ENCODE measurements around the gene C16orf78. TPM values are rescaled to one million over a fixed set of nuclear protein-coding genes. Genes with fewer than 3 reads are reported as not detected.
"Not testable (repeated sequence)": the region's sequence is repeated elsewhere in the genome, so short reads cannot be mapped to it uniquely, and the experiment has no call there.

Gene C16orf78
- total RNA-seq, 2 experiments from 2014 or later, result not detected

DNA sequence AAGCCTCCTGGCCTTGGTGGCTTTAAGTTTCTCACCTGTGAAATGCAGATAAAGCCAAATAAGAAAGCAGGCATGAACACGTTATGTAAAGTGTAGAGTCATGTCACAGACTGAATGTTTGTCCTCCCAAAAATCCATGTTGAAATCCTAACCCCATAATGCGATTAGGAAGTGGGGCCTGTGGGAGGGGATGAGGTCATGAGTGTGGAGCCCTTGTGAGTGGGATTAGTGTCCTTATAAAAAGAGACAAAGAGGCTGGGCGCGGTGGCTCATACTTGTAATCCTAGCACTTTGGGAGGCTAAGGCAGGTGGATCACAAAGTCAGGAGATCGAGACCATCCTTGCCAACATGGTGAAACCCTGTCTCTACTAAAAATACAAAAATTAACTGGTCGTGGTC, 19.5 kb upstream of the C16orf78 start:
- TF ChIP-seq, protein P1, sequence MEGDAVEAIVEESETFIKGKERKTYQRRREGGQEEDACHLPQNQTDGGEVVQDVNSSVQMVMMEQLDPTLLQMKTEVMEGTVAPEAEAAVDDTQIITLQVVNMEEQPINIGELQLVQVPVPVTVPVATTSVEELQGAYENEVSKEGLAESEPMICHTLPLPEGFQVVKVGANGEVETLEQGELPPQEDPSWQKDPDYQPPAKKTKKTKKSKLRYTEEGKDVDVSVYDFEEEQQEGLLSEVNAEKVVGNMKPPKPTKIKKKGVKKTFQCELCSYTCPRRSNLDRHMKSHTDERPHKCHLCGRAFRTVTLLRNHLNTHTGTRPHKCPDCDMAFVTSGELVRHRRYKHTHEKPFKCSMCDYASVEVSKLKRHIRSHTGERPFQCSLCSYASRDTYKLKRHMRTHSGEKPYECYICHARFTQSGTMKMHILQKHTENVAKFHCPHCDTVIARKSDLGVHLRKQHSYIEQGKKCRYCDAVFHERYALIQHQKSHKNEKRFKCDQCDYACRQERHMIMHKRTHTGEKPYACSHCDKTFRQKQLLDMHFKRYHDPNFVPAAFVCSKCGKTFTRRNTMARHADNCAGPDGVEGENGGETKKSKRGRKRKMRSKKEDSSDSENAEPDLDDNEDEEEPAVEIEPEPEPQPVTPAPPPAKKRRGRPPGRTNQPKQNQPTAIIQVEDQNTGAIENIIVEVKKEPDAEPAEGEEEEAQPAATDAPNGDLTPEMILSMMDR (IDR thresholded peaks at IDR 0.05), result no peak
- DNase-seq (no peak), ATAC-seq (no peak)
- ChIA-PET CTCF (no interaction called here), POLR2A (no interaction called here)
- no peaks in the 10 kb centered on the region for H3K36me3 Mint-ChIP-seq (ENCODE audit: low read depth)
- no peaks in the 10 kb centered on the region for H3K9me3 Mint-ChIP-seq
- H3K4me1 Mint-ChIP-seq (ENCODE audit: low read depth), result no peaks in the 10 kb centered on the region
- peaks cover 15% of the 10 kb centered on the region for H3K27me3 Mint-ChIP-seq
- no peak overlapping the region for H3K4me3 Mint-ChIP-seq
- intact Hi-C loops (cut with micrococcal nuclease), result no loop called here
- no peak overlapping the region for H3K27ac Mint-ChIP-seq

DNA sequence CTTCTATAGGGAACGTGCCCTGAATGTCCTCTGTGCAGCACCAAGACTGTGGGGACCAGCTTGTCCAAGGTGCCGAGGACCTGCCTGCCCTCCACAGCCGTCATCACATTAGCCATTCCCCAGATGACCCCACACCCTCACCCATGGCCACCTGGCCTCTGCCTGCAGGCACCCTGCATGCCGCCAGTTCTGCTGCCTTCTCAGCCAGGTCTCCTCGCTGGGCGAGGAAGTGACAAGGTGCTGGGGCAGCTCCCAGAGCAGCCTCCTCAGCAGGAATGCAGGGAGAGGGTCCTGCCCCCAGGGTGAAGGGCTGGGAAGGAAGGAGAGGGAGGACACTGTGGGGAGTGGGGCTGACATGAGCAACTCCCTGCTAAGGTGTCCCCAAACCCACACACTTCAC, 18.6 kb upstream of the C16orf78 start:
- intact Hi-C loops (cut with micrococcal nuclease), result no loop called here
- H3K27me3 Mint-ChIP-seq, result peaks cover 15% of the 10 kb centered on the region
- no peak overlapping the region for H3K4me3 Mint-ChIP-seq
- DNase-seq (no peak), ATAC-seq (no peak)
- no peaks in the 10 kb centered on the region for H3K36me3 Mint-ChIP-seq (ENCODE audit: low read depth)
- TF ChIP-seq, protein P1 (IDR thresholded peaks at IDR 0.05), result no peak
- ChIA-PET POLR2A (no interaction called here), CTCF (no interaction called here)
- no peak overlapping the region for H3K27ac Mint-ChIP-seq
- no peaks in the 10 kb centered on the region for H3K9me3 Mint-ChIP-seq
- no peaks in the 10 kb centered on the region for H3K4me1 Mint-ChIP-seq (ENCODE audit: low read depth)

DNA sequence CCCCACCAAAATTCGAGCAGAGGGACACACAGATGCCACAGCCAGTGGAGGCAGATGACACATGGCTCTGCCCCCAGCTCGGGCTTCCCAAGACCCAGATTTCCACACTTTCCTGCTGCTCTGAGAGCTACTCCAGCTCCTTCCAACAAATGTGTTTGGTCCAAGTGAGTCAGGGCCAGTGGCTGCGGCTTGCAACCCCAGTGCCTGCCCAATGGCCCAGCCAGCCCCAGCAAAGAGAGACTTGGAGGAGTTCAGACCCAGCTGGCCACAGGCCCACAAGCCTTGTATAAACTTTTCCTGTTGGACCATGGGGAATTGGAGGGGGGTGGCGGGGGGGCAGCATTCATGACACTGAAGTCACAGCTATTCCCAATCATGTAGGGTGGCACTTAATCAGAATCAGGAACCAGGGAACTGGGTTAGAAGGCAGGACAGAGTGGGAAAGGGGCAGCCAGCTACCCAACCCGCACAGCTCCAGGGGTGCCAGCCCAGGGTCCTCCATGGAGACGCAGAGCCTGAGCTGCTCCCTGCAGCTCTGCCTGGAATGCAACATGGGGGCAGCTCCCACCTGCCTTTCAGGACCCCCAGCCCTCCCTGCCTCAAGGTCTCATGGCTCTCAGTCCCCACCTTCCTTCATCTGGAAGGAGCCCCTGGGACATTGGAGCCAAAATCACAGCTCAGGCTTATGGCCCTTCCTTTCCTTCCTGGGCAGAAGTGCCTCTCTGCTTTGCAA, 17.5 kb upstream of the C16orf78 start:
- intact Hi-C loops (cut with micrococcal nuclease), result no loop called here
- no peaks in the 10 kb centered on the region for H3K9me3 Mint-ChIP-seq
- no peaks in the 10 kb centered on the region for H3K4me1 Mint-ChIP-seq (ENCODE audit: low read depth)
- ATAC-seq (no peak), DNase-seq (no peak)
- TF ChIP-seq, protein P1 (IDR thresholded peaks at IDR 0.05), result no peak
- no peak overlapping the region for H3K27ac Mint-ChIP-seq
- CTCF ChIA-PET, result no interaction called here
- peaks cover 6% of the 10 kb centered on the region for H3K27me3 Mint-ChIP-seq
- POLR2A ChIA-PET, result interaction anchor here (0.6 kb wide), 1 partner anchor 50 kb away, joined by 3 read pairs; no protein-coding TSS in a partner anchor
- no peak overlapping the region for H3K4me3 Mint-ChIP-seq
- no peaks in the 10 kb centered on the region for H3K36me3 Mint-ChIP-seq (ENCODE audit: low read depth)

DNA sequence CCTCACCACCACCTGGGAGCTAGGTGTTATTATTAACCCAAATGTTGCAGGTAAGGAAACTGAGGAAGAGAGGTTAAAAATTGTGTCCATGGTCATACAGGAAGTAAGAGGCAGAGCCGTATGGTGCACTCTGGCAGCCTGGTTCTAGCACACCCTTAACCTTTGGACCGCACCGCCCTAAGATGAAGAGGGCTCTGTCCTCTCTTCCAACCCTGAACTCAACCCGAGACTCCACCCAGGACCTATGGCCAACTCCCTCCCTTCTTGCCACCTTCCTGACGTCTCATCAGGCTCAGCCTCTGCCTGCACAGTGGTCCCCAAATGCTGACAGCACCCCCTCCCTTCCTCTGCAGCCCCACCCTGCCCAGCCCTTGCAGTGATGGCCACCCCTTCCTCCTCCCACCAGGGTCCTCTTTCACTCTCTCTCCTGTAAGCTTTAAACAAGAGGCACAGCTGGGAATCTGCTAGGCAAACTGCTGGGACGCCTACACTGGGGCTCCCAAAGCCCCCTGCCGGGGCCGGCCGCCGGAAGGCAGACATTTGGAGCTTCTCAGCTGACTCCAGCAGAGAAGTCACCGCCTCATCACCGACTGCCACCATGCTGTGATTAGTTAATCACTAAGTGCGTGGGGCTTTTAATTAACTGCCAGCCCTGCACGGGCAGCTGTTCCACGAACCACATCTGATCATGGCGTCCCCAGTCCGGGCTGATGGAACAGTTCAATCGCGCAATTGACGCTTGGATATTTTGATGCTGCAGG, 16.7 kb upstream of the C16orf78 start:
- Mint-ChIP-seq H3K27me3 (peaks cover 3% of the 10 kb centered on the region), H3K9me3 (no peaks in the 10 kb centered on the region), H3K27ac (no peak overlapping the region), H3K4me1 (ENCODE audit: low read depth) (no peaks in the 10 kb centered on the region), H3K4me3 (no peak overlapping the region), H3K36me3 (ENCODE audit: low read depth) (no peaks in the 10 kb centered on the region)
- DNase-seq, result no peak
- intact Hi-C loops (cut with micrococcal nuclease), result no loop called here
- ATAC-seq, result no peak
- ChIA-PET POLR2A (no interaction called here), CTCF (no interaction called here)
- TF ChIP-seq, protein P1 (IDR thresholded peaks at IDR 0.05), result no peak

DNA sequence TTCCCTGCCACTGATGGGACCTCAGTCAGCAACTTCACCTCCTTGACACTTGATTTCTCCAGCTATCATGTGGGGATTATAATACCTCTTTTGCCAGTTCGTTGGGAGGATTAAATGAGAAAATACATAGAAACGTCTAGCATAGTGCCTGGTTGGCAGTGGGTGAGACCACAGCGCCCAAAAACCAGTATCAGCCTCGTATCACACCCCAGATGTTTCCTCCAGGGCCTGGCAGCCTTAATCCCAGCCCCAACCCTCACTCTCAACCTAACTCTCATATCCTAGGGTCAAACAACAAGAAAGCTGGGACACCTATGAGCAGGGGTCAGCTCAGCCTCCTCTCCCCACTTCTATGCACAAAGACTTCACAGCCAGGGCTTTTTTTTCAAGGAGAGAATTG, 14.0 kb upstream of the C16orf78 start:
- no peaks in the 10 kb centered on the region for H3K36me3 Mint-ChIP-seq (ENCODE audit: low read depth)
- ChIA-PET CTCF (interaction anchor here (0.9 kb wide), 1 partner anchor 10 kb away, joined by 3 read pairs; no protein-coding TSS in a partner anchor), POLR2A (no interaction called here)
- peaks cover 3% of the 10 kb centered on the region for H3K27me3 Mint-ChIP-seq
- TF ChIP-seq, protein P1 (IDR thresholded peaks at IDR 0.05), result no peak
- ATAC-seq, result no peak
- intact Hi-C loops (cut with micrococcal nuclease), result no loop called here
- no peaks in the 10 kb centered on the region for H3K9me3 Mint-ChIP-seq
- no peak overlapping the region for H3K4me3 Mint-ChIP-seq
- no peak overlapping the region for H3K27ac Mint-ChIP-seq
- DNase-seq, result no peak
- H3K4me1 Mint-ChIP-seq (ENCODE audit: low read depth), result no peaks in the 10 kb centered on the region

DNA sequence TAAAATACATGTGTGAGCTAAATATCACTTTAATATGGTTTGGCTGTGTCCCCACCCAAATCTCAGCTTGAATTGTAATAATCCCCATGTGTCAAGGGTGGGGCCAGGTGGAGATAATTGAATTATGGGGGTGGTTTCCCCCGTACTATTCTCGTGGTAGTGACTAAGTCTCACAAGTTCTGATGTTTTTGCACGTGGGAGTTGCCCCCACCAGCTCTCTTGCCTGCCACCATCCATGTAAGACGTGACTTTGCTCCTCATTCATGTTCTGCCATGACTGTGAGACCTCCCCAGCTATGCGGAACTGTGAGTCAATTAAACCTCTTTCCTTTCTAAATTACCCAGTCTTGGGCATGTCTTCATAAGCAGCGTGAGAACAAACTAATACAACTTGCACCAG, 11.9 kb upstream of the C16orf78 start:
- intact Hi-C loops (cut with micrococcal nuclease), result not testable (repeated sequence)

More for the DNA sequence above, 11.9 kb upstream of the C16orf78 start:
- H3K27me3 Mint-ChIP-seq; H3K27ac Mint-ChIP-seq; H3K36me3 Mint-ChIP-seq (ENCODE audit: low read depth); H3K9me3 Mint-ChIP-seq; DNase-seq; POLR2A ChIA-PET; ATAC-seq; H3K4me3 Mint-ChIP-seq; CTCF ChIA-PET; H3K4me1 Mint-ChIP-seq (ENCODE audit: low read depth): not testable (repeated sequence)

Measured in activated CD8-positive, alpha-beta T cell treated with anti-CD3 and anti-CD28 coated beads for 36 hours (primary cell).